MV-4-11 (cell line): ENCODE data around the gene VAC14.
"Not testable (repeated sequence)": the region's sequence is repeated elsewhere in the genome, so short reads cannot be mapped to it uniquely, and the experiment has no call there.

Source experiments
- DNase-seq: peaks from one replicate; lab custom pipeline; 2025; lab: John Stamatoyannopoulos, UW

Gene VAC14

DNA sequence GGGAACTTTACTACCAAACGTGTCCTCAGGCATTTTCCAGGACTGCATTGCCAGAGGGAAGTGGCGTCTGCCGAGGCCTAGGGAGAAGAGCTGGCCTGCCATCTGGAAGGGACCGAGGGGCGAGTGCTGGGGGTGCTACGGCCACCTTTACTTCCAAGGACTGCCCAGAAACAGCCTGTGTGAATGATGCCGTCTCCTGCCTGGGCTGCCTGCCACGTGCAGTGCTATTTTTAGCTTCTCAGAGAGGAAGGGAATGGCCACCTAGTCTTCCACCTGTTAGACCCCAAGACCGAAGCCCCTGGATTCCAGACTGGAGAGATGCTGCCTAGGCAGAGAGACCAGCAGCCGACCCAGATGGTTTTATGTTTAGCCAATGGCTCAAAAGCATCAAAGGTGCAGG is 57.2 kb downstream of the VAC14 start:
- DNase-seq: no peak

DNA sequence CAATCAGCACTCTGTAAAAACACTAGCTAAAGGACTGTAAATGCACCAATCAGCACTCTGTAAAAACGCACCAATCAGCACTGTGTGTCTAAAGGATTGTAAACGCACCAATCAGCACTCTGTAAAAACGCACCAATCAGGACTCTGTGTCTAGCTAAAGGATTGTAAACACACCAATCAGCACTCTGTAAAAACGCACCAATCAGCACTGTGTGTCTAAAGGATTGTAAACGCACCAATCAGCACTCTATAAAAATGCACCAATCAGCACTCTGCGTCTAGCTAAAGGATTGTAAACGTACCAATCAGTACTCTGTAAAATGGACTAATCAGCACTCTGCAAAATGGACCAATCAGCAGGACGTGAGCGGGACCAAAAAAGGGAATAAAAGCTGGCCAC is 58.0 kb downstream of the VAC14 start:
- DNase-seq: not testable (repeated sequence)

- no peak for DNase-seq
Measured at GRCh38 chr16:70741783-70742125, 59.2 kb downstream of the VAC14 start.

GRCh38 chr16:70740914-70741782 is 59.8 kb downstream of the VAC14 start:
- DNase-seq: peak; percentile 4

- no peak for DNase-seq
Measured at GRCh38 chr16:70740174-70740913, 60.6 kb downstream of the VAC14 start.

DNA sequence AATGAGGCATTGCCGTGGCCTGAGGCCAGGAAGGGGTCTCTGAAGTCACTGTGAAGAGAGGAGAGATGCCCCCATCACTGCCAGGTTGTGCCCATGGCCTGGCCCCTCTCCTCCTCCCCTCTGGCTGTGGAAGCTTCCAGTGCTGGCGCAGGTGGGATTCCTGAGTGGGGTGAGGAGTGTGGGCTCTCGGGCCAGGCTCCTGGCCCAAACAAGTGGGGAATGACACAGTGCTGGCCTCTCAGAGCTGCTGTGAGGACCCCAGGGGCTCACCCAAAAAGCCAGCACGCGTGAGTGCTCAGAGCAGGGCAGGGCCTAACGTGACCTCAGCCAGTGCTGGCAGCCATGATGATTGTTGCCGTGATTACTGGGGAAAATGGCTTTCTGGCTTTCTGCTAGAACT is 61.6 kb downstream of the VAC14 start:
- DNase-seq: no peak

DNA sequence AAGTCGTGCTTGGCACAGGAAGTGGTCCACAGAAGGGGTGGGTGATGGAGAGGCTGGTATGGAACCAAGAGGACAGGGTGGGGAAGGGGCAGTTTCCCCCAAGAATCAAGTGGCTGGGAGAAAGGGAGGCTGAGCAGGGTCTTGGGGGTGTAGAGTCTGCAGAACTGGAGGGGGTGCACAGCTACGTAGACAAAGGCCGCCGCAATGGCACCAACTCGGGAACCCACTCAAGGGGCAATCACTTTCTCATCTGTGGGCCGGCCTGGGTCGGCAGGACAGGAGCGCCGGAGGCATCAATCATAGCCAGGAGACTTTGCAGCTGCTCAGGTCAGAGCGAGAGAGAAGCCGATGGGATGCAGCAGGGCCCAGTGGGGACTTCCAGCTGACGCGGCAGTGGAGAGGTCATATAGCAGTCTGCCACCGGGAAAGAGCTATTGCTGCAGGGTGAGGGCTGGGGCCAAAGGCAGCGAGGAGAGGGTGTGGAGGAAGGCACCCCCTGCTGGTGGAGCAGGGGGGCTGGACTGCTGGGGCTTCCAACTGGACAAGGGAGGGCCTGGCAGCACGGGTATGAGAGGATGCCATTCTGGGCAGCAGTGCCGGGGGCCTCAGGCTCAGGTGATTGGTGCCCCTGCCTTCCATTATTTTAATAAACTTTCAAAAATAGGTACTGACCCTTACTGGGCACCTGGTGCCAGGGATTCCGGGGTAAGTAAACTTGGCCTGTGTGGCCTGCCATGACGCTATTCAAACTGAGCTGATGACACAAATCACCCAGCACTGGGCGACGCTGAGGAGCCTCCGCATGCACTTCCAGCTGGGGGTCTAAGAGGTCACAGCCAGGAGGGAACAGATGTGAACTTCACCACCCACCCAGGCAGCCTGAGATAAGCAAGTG is 62.6 kb downstream of the VAC14 start:
- DNase-seq: peak; percentile 62

DNA sequence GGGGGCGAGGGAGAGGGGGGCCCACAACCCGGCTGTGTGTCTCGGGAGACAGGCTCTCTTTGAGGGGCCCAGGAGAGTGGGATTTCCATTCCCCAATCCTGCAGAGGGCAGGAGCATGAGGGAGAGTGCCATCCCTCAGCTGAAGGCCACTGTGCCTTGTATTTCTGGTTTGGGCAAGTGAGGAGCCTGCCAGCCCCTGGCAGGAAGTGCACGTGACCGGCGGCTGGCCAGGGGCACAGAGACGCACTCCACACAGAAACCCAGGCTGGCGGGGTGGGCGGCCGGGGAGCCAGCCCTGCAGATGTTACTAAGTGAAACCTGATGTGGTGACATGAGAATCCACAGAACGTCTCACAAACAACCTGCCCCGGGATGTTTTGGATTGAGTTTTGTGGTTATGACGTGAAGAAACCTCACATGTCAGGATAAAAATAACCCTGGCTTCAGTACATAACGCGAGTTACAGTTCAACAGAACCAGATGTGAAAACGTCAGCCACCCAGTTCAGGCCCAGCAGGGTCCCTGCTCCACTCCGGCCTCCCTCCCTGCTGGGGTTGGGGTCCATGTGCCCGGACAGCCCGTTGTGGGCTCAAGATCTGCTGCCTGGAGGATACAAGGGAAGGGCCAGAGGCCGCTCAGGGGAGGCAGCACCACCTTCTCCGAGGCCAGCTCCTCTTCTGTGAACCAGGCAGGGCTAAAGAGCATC is 63.4 kb downstream of the VAC14 start:
- peak; percentile 94 for DNase-seq

- no peak for DNase-seq
Measured at GRCh38 chr16:70736465-70737376, 64.2 kb downstream of the VAC14 start.

GRCh38 chr16:70735141-70735979 is 65.6 kb downstream of the VAC14 start:
- DNase-seq: no peak

- no peak for DNase-seq
Measured at GRCh38 chr16:70734522-70735095, 66.3 kb downstream of the VAC14 start.

- DNase-seq: no peak
Measured at GRCh38 chr16:70730944-70731343, 70.0 kb downstream of the VAC14 start.

DNA sequence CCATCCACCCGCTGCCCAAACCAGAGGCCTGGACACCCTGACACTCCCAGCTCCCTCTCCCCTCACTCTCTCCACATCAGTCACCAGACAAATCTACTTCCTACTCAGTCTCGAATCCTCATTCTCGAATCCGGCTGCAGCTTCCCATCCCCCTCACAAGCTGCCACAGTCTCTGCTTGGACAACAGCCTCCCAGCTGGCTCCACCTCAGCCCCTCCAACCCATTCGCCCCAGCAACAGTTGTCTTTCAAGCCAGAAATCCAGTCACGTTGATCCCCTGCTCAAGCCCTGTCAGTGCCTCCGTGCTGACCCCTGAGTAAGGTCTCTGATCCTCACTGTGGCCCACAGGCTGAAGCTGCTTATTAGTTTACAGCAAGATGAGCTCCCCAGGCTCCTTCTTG is 70.9 kb downstream of the VAC14 start:
- peak; percentile 19 for DNase-seq

GRCh38 chr16:70729292-70729691 is 71.7 kb downstream of the VAC14 start:
- DNase-seq: no peak

DNA sequence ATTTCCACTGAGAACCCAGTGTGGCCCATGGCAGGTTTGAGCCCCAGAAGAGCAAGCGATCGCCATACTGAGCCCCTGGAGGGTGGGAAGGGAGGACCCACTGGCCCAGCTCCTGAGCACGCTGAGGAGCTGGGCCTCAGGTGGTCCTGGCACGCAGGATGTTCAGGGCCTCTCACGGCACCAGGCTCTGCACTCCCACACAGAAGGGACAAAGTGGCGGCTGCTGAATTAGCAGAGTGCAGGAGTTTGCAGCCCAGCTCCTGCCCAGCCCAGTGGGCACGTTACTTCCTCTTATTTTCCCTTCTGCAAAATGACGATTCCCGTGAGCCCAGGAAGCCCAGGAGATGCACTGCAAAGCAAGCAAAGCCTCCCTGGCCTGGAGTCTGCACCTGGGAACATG is 72.8 kb downstream of the VAC14 start:
- peak; percentile 51 for DNase-seq

DNA sequence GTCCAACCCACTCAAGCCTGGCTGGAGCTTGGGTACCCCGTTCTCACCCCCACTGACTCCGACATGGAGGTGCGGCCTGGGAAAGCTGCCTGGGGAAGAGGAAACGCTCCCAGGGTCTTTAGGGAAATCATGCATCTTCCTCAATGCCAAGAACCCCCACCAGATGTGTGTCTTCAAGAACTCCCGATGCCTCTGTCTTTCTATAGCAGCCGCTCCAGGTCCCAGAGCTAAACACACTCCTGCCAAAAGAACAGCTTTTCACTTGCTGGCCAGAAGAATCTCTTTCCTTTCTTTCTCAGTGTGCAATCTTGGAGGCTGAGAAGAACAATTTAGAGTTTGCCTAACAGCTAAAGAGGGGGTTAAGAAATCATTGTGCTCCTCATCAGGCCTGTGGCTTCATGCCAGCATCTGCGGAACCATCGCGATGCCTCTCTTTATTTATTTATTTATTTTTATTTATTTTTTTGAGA is 74.0 kb downstream of the VAC14 start:
- no peak for DNase-seq

- no peak for DNase-seq
Measured at GRCh38 chr16:70725912-70726828, 74.8 kb downstream of the VAC14 start.
